ENCODE measurements around the gene SLC25A1.

The SLC25A1 gene

GRCh38 chr22:19218541-19219233 lies 40.2 kb upstream of the SLC25A1 start:
- peak overlapping the region; percentile 38 for H3K27ac ChIP-seq
- no peaks in the 10 kb centered on the region for H3K4me1 ChIP-seq (ENCODE audit: control insufficient read depth in 1 of 2, insufficient read depth in 1 of 2, low read depth in 1 of 2, low read length in 1 of 2)
- H3K36me3 ChIP-seq, result peaks cover 95% of the 10 kb centered on the region
- H3K4me3 ChIP-seq (ENCODE audit: low read depth in 1 of 2, low read length in 1 of 2), result no peak overlapping the region
- no peaks in the 10 kb centered on the region for H3K27me3 ChIP-seq
- H3K9me3 ChIP-seq, result no peaks in the 10 kb centered on the region
- TF ChIP-seq CTCF (IDR thresholded peaks at IDR 0.05), result no peak

GRCh38 chr22:19216579-19216978 lies 38.0 kb upstream of the SLC25A1 start:
- no peaks in the 10 kb centered on the region for H3K27me3 ChIP-seq
- H3K9me3 ChIP-seq, result no peaks in the 10 kb centered on the region
- no peak overlapping the region for H3K4me3 ChIP-seq (ENCODE audit: low read depth in 1 of 2, low read length in 1 of 2)
- no peaks in the 10 kb centered on the region for H3K4me1 ChIP-seq (ENCODE audit: control insufficient read depth in 1 of 2, insufficient read depth in 1 of 2, low read depth in 1 of 2, low read length in 1 of 2)
- no peak overlapping the region for H3K27ac ChIP-seq
- TF ChIP-seq CTCF (IDR thresholded peaks at IDR 0.05), result no peak
- peaks cover 82% of the 10 kb centered on the region for H3K36me3 ChIP-seq

- Histone ChIP-seq H3K4me1 (ENCODE audit: control insufficient read depth in 1 of 2, insufficient read depth in 1 of 2, low read depth in 1 of 2, low read length in 1 of 2) (no peaks in the 10 kb centered on the region), H3K36me3 (peaks cover 75% of the 10 kb centered on the region), H3K27ac (no peak overlapping the region), H3K27me3 (no peaks in the 10 kb centered on the region), H3K4me3 (ENCODE audit: low read depth in 1 of 2, low read length in 1 of 2) (no peak overlapping the region), H3K9me3 (no peaks in the 10 kb centered on the region)
- no peak for TF ChIP-seq CTCF (IDR thresholded peaks at IDR 0.05)
These were observed 36.8 kb upstream of the SLC25A1 start for GRCh38 chr22:19215360-19215759.

GRCh38 chr22:19214078-19214473 lies 35.5 kb upstream of the SLC25A1 start:
- H3K27me3 ChIP-seq, result no peaks in the 10 kb centered on the region

GRCh38 chr22:19213442-19214077 lies 35.0 kb upstream of the SLC25A1 start:
- H3K36me3 ChIP-seq, result peaks cover 75% of the 10 kb centered on the region
- no peaks in the 10 kb centered on the region for H3K9me3 ChIP-seq
- H3K27me3 ChIP-seq, result no peaks in the 10 kb centered on the region
- TF ChIP-seq CTCF (IDR thresholded peaks at IDR 0.05), result no peak
- H3K4me3 ChIP-seq (ENCODE audit: low read depth in 1 of 2, low read length in 1 of 2), result no peak overlapping the region
- no peaks in the 10 kb centered on the region for H3K4me1 ChIP-seq (ENCODE audit: control insufficient read depth in 1 of 2, insufficient read depth in 1 of 2, low read depth in 1 of 2, low read length in 1 of 2)
- no peak overlapping the region for H3K27ac ChIP-seq

More at GRCh38 chr22:19214078-19214473, 35.5 kb upstream of the SLC25A1 start:
- Histone ChIP-seq H3K4me1 (ENCODE audit: control insufficient read depth in 1 of 2, insufficient read depth in 1 of 2, low read depth in 1 of 2, low read length in 1 of 2) (no peaks in the 10 kb centered on the region), H3K36me3 (peaks cover 75% of the 10 kb centered on the region), H3K27ac (no peak overlapping the region), H3K9me3 (no peaks in the 10 kb centered on the region), H3K4me3 (ENCODE audit: low read depth in 1 of 2, low read length in 1 of 2) (no peak overlapping the region)
- TF ChIP-seq CTCF (IDR thresholded peaks at IDR 0.05), result no peak
